Fibroblast of skin of right quadriceps (primary cell): Measurements from ENCODE around the gene BCKDK.
"Not testable (repeated sequence)": the region's sequence is repeated elsewhere in the genome, so short reads cannot be mapped to it uniquely, and the experiment has no call there.

Source experiments
- DNase-seq: peaks from one replicate; pipeline ENCODE4 v3.0.0-alpha.2; 2013

The BCKDK gene

GRCh38 chr16:31144418-31144817 is 36.2 kb downstream of the BCKDK start:
- DNase-seq, result not testable (repeated sequence)

- no peak for DNase-seq
Measured at GRCh38 chr16:31145398-31145990, 37.3 kb downstream of the BCKDK start.

GRCh38 chr16:31147574-31147973 is 39.4 kb downstream of the BCKDK start:
- no peak for DNase-seq

- no peak for DNase-seq
Measured at GRCh38 chr16:31148281-31148728, 40.1 kb downstream of the BCKDK start.

- DNase-seq, result no peak
Measured at GRCh38 chr16:31148896-31149295, 40.7 kb downstream of the BCKDK start.

- no peak for DNase-seq
Measured at GRCh38 chr16:31149332-31149731, 41.1 kb downstream of the BCKDK start.

- DNase-seq, result no peak
Measured at GRCh38 chr16:31149894-31150890, 42.0 kb downstream of the BCKDK start, which contains the start of gene PRSS36. Gene PRSS36, minus strand, starts transcription at chr16:31150066. Its CDS starts 31 bp downstream, at chr16:31150035.

- not testable (repeated sequence) for DNase-seq
Measured at GRCh38 chr16:31150976-31151375, 42.8 kb downstream of the BCKDK start.

GRCh38 chr16:31157136-31157535 is 49.0 kb downstream of the BCKDK start:
- no peak for DNase-seq
